NCI-H146 treated with DMSO at 0.1 percent for 48 hours (cell line): ENCODE measurements around the gene DNAJC1.

Experiments used
- DNase-seq: peaks from one replicate; lab custom pipeline; 2025; ENCODE audit not compliant: unreplicated experiment; lab: John Stamatoyannopoulos, UW

Gene DNAJC1

GRCh38 chr10:21771219-21771618 lies 232.3 kb downstream of the DNAJC1 start:
- DNase-seq = no peak

GRCh38 chr10:21769041-21769440 lies 234.5 kb downstream of the DNAJC1 start:
- DNase-seq = no peak

DNA sequence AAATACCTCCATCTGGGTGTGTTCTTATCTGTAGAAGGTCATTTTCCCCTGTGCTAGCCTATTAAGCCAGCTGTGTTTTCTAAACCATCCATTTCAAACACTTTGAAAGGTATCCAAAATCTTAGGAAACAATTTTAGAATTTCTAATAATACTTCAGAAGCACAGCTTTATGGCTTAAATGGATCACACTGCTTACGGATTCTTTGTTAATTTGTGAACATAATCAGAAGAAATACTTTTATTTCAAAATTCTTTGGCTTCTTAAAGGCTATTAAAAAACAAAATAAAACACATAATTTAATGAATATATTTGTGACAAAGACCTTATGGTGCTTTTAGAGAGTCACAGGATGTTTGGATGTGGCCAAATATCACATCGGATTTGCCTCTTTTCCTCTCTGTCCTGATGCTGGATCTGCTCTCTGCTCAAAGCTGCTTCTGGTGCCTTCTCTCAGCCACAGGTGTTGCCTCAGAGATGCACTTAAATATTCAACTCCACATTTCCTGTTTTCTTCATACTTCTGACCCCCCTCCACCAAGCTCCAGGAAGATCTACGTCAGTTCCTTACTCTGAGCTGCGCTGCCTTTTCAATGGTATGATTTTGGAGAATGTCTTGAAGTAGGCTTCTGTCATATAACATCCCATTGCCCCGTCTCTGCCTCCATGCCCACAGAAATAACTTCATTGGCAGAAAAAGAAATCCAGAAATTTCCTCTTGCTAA lies 238.9 kb downstream of the DNAJC1 start:
- DNase-seq = no peak

DNA sequence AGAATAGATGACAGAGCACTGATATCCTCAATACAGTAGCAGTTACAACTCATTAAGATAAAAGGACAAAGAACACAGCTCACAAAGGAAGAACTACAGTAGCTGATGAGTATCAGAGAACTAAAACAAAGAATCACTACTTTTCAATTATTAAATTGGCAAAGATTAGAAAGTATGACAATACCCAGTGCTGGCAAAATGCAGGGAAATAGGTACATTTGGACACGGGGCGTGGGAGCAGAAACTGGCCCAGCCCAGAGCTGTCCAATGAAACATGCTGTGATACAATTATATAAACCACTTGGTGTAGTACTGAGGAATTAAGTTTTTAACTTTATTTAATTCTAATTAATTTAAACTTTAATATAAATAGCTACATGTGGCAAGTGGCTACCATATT lies 243.2 kb downstream of the DNAJC1 start:
- no peak for DNase-seq

DNA sequence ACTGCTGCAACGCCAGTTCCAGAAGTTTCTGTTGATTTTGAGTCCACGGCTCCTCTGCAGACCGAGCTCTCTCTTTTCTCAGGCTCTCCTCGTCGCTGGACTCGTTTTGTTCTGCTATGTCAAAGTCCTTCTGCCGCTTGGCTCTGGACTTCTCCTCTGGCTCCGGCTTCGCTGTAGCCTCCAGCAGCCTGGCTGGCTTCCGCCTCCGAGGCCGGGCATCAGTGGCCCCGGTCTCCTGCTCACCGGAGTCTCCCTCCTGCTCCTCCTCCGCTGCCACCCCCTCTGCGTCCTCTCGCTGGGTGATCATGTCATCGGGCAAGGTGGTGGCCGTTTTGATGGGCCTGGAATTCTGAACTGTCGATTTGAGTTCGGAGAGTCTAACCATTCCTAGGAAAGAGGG lies 244.3 kb downstream of the DNAJC1 start:
- DNase-seq = no peak

- DNase-seq = no peak
These were observed 244.8 kb downstream of the DNAJC1 start for GRCh38 chr10:21758696-21759095.

DNA sequence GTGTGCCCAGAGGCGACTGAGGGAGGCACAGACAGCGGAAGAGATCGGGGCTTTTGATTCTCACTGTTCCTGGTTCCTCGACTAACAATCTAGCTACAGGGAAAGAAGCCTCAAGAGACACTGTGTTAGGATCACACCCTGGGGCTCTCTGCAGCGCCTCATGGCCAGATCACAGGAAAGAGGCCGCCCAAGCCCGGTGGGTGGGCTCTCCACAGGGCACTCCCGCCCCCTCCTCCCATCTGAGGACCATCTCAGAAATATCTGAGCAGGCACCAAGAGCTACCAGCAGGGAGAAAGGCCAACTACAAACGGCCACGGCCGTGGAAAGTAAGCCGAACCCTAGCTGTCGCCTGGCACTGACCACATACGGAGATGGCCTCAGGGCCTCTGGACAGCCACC lies 245.3 kb downstream of the DNAJC1 start:
- DNase-seq = no peak

GRCh38 chr10:21757185-21757901 lies 246.2 kb downstream of the DNAJC1 start:
- DNase-seq = no peak

DNA sequence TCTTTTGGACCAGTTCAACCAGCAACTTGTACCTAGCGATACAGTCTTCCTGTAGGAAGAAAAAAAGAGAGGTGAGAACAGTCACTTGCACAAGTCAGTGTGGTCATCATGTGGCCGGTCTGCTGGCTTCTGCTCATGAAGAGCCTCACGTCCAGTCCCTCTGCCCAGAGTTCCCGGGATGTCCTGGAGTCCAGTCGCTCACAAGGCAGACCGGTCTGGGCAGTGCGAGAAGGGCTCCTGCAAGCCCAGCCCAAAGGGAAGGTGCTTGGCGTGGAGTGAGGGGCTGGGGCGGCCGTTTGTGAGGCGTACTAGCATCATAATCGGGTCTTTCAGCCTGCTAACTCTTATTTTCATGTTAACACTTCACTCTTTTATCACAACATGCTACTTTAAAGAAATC lies 246.8 kb downstream of the DNAJC1 start:
- DNase-seq = no peak

DNA sequence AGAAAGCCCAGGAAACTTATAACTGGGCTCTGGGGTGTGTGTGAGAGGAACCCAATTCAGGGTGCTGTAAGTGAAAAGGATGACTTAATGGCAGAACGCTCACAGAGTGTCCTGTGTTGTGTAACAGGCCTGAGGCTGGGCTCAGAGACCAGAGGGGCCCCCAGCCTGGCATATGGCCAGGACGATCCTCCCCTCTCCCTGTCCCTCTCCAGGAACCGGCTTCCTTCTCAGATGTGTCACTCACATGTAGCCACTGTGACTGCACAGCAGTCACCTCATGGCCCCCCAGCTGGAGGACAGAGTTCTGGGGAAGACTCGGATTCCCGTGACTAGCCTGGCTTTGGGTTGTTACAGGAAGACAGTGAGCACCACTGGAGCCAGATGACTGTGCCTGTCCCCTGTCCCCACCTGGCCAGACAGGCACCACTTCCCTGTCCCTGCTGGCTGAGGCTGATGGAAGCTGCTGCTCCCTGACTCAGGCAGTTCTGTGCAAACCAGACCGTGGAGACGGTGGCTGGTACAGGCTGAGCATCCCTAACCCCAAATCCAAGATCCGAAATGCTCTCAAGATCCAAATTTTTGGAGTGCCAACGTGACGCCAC lies 249.0 kb downstream of the DNAJC1 start:
- no peak for DNase-seq

- no peak for DNase-seq
These were observed 249.8 kb downstream of the DNAJC1 start for GRCh38 chr10:21753497-21754270.

- DNase-seq = peak; percentile 100
These were observed 251.9 kb downstream of the DNAJC1 start for GRCh38 chr10:21751341-21752310.

GRCh38 chr10:21750424-21750823 lies 253.1 kb downstream of the DNAJC1 start:
- no peak for DNase-seq

DNA sequence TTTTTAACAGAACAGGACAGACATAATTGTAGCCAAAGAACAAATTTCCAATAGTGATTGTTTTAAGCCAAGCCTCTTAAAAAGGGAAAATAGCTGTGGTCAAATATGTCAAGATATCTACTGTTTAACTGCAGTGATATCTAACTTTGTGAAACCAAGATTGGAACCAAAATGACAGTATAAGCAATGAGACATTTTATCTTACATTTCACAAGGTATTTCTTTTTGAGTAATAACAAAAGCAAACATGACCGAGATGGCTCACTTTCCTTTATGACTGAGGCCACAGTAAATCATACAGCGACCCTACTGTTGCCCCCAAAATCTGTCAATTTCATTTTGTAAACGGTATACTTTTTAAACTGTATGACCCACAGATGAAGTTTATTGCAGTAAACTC lies 253.7 kb downstream of the DNAJC1 start:
- no peak for DNase-seq

DNA sequence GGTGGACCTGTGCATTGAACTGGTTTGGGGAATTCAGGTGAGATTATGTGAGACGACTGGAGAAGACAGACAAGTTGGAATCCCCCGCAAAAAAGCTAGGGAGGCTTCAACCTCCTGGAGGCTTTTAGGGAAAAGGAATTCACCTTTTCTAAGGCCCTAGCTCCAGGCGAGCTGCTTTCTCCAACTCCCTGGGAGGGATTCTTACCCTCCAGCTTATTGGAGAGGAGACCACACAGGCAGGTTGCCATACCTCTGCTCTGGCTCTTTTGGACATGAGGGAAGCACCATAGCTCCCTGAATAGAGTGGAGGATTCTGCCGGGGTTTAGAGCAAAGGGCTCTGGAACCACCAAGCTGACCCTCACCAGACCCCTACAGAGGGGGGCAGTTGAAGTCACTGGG lies 255.7 kb downstream of the DNAJC1 start:
- no peak for DNase-seq

GRCh38 chr10:21746118-21746517 lies 257.4 kb downstream of the DNAJC1 start:
- DNase-seq = no peak

- DNase-seq = no peak
These were observed 259.3 kb downstream of the DNAJC1 start for GRCh38 chr10:21744223-21744622.

- DNase-seq = no peak
These were observed 260.7 kb downstream of the DNAJC1 start for GRCh38 chr10:21742740-21743412.

GRCh38 chr10:21740989-21741388 lies 262.5 kb downstream of the DNAJC1 start:
- DNase-seq = no peak

- no peak for DNase-seq
These were observed 266.4 kb downstream of the DNAJC1 start for GRCh38 chr10:21737106-21737505.
